H1 (cell line): ENCODE data around the gene KLHL3.

Experiments used
- SP2 ChIP-seq: IDR thresholded peaks from 2 replicates; pipeline ENCODE4 v1.6.1; 2012; ENCODE audit warnings: mild to moderate bottlenecking, low read length, inconsistent platforms
- YY1 ChIP-seq: IDR thresholded peaks from 2 replicates; pipeline ENCODE4 v1.6.1; 2011; ENCODE audit warnings: low read depth, mild to moderate bottlenecking, low read length
- TF ChIP-seq, protein P1 (sequence below), 3 experiments: IDR thresholded peaks; 1 replicate in 2 of 3; 2 replicates in 1 of 3; pipeline versions ENCODE4 v1.5.1 to v1.6.1; 2011; ENCODE audit warnings: low read length in 3 of 3, mild to moderate bottlenecking in 3 of 3, inconsistent platforms in 2 of 3, low read depth in 1 of 3, moderate library complexity in 1 of 3; ENCODE audit not compliant: insufficient read depth in 1 of 3; ENCODE audit errors: control extremely low read depth in 1 of 3

DNA sequence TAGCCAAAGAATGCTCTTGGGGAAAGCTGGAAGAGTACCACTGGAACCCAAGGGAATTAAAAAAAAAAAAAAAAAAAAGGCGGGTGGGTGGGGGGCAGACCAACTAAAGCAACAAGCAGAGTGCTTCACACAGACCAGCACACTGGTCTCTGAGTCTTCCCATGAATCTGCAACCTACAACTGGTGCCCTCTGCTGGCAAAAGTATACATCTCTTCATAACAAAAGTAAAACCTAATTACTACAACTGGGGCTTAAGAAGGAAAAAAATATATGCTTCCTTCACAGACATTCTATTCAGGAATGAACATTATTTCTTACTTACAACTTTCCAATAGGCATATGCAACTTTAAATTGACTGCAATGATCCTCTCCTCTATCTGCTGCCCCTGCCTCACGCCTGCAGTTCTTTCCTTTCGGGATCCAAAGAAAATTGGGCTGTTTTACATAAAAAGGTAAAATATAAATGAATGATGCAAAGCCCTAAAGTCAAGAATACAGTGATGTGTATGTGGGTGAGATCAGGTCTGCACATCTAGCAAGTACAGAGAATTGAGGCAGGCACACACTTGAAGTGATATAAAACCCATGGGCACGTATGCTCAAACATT lies 7.2 kb upstream of the KLHL3 start:
- TF ChIP-seq, protein P1, sequence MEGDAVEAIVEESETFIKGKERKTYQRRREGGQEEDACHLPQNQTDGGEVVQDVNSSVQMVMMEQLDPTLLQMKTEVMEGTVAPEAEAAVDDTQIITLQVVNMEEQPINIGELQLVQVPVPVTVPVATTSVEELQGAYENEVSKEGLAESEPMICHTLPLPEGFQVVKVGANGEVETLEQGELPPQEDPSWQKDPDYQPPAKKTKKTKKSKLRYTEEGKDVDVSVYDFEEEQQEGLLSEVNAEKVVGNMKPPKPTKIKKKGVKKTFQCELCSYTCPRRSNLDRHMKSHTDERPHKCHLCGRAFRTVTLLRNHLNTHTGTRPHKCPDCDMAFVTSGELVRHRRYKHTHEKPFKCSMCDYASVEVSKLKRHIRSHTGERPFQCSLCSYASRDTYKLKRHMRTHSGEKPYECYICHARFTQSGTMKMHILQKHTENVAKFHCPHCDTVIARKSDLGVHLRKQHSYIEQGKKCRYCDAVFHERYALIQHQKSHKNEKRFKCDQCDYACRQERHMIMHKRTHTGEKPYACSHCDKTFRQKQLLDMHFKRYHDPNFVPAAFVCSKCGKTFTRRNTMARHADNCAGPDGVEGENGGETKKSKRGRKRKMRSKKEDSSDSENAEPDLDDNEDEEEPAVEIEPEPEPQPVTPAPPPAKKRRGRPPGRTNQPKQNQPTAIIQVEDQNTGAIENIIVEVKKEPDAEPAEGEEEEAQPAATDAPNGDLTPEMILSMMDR (IDR thresholded peaks at IDR 0.05; ENCODE audit: control extremely low read depth in 1 of 3, insufficient read depth in 1 of 3, low read depth in 1 of 3, low read length in 3 of 3) = peak; percentile 25 to 70 (median 58)
- TF ChIP-seq YY1 = no peak
- no peak for TF ChIP-seq SP2
